ENCODE measurements around the gene ACTN4. TPM values are rescaled to one million over a fixed set of nuclear protein-coding genes. Genes with fewer than 3 reads are reported as not detected.

ACTN4 gene
- total and polyA plus RNA-seq, 2 experiments from 2014 or later: 59.3 to 321 TPM

- WGBS (ENCODE audit: low lambda C conversion rate, missing lambda C conversion rate): 94% methylated on average over 28 of the region's 30 CpGs
- Histone ChIP-seq H3K9me2 (replicated peaks; ENCODE audit: insufficient read depth) (no peaks in the 10 kb centered on the region), H3K4me1 (ENCODE audit: insufficient read depth) (no peaks in the 10 kb centered on the region), H3K27ac (no peak overlapping the region), H3K36me3 (replicated peaks; ENCODE audit: insufficient read depth, low read depth) (no peaks in the 10 kb centered on the region), H3K79me2 (peaks cover 5% of the 10 kb centered on the region), H3K4me3 (no peak overlapping the region), H3K9me3 (ENCODE audit: low read depth) (no peaks in the 10 kb centered on the region), H4K20me1 (ENCODE audit: insufficient read depth, poor library complexity, severe bottlenecking) (no peaks in the 10 kb centered on the region), H3K4me2 (no peak overlapping the region), H3K27me3 (no peaks in the 10 kb centered on the region), H2AFZ (no peak overlapping the region)
- no peak for DNase-seq (ENCODE audit: low spot score)
- TF ChIP-seq EZH2phosphoT487 (IDR thresholded peaks at IDR 0.05; ENCODE audit: low read depth, severe bottlenecking, unreplicated experiment) (no peak), CTCF (IDR thresholded peaks at IDR 0.05; ENCODE audit: poor library complexity) (no peak), EZH2 (IDR thresholded peaks at IDR 0.05; ENCODE audit: borderline replicate concordance) (no peak)
Measured at GRCh38 chr19:38726761-38727301, 79.4 kb downstream of the ACTN4 start.

- H3K27me3 ChIP-seq: no peaks in the 10 kb centered on the region
- no peaks in the 10 kb centered on the region for H4K20me1 ChIP-seq (ENCODE audit: insufficient read depth, poor library complexity, severe bottlenecking)
- H3K27ac ChIP-seq: no peak overlapping the region
- H3K4me3 ChIP-seq: no peak overlapping the region
- DNase-seq (ENCODE audit: low spot score): no peak
- no peak for TF ChIP-seq EZH2phosphoT487 (IDR thresholded peaks at IDR 0.05; ENCODE audit: low read depth, severe bottlenecking, unreplicated experiment)
- no peak for TF ChIP-seq CTCF (IDR thresholded peaks at IDR 0.05; ENCODE audit: poor library complexity)
- TF ChIP-seq EZH2 (IDR thresholded peaks at IDR 0.05; ENCODE audit: borderline replicate concordance): no peak
- 94% methylated on average over 17 of the region's 17 CpGs for WGBS (ENCODE audit: low lambda C conversion rate, missing lambda C conversion rate)
- H2AFZ ChIP-seq: no peak overlapping the region
- no peaks in the 10 kb centered on the region for H3K9me2 ChIP-seq (replicated peaks; ENCODE audit: insufficient read depth)
- peaks cover 5% of the 10 kb centered on the region for H3K79me2 ChIP-seq
- no peaks in the 10 kb centered on the region for H3K9me3 ChIP-seq (ENCODE audit: low read depth)
- H3K4me1 ChIP-seq (ENCODE audit: insufficient read depth): no peaks in the 10 kb centered on the region
- no peak overlapping the region for H3K4me2 ChIP-seq
- no peaks in the 10 kb centered on the region for H3K36me3 ChIP-seq (replicated peaks; ENCODE audit: insufficient read depth, low read depth)
Measured at GRCh38 chr19:38727306-38727867, 79.9 kb downstream of the ACTN4 start.

DNA sequence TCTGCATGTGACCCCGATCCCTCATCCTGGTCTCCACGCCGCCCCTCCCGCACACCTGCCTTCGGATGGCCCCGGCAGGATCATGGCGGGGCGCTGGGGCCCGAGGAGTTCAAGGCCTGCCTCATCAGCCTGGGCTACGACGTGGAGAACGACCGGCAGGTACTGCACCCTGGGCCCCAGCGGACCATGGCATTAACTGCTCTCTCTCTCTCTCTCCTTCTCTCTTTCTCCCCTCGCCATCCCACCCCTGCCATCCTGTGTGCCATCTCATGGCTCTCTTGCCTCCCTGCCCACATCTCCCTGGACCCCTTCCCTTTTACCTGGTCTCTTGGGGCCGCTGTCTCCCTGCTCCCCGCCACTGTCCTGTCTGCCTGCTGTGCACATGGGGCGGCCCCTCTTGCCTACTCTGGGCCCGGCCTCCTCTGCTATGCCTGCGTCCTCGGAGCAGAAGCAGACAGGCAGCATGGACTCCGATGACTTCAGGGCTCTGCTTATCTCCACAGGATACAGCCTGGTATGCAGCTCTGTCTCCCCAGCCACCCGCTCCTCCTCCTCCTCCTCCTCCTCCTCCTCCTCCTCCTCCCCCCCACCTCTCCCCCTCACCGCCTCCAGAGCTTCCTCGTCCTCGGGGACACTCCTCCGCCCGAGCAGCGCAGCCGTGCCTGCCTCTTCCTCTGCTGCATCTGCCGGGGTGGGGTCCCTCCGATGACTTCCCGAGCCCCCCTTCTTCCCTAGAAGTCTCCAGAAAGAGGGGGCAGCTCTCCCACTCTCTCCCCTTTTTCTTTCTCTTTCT, 80.6 kb downstream of the ACTN4 start:
- H3K27me3 ChIP-seq: no peaks in the 10 kb centered on the region
- no peak overlapping the region for H3K4me3 ChIP-seq
- DNase-seq (ENCODE audit: low spot score): peak; percentile 62
- H3K79me2 ChIP-seq: peaks cover under 1% of the 10 kb centered on the region
- no peaks in the 10 kb centered on the region for H3K9me2 ChIP-seq (replicated peaks; ENCODE audit: insufficient read depth)
- no peaks in the 10 kb centered on the region for H3K36me3 ChIP-seq (replicated peaks; ENCODE audit: insufficient read depth, low read depth)
- no peak overlapping the region for H3K27ac ChIP-seq
- no peaks in the 10 kb centered on the region for H4K20me1 ChIP-seq (ENCODE audit: insufficient read depth, poor library complexity, severe bottlenecking)
- H3K4me2 ChIP-seq: no peak overlapping the region
- 84% methylated on average over 29 of the region's 33 CpGs for WGBS (ENCODE audit: low lambda C conversion rate, missing lambda C conversion rate)
- H3K4me1 ChIP-seq (ENCODE audit: insufficient read depth): no peaks in the 10 kb centered on the region
- H2AFZ ChIP-seq: no peak overlapping the region
- no peaks in the 10 kb centered on the region for H3K9me3 ChIP-seq (ENCODE audit: low read depth)
- no peak for TF ChIP-seq CTCF (IDR thresholded peaks at IDR 0.05; ENCODE audit: poor library complexity)
- TF ChIP-seq EZH2 (IDR thresholded peaks at IDR 0.05; ENCODE audit: borderline replicate concordance): no peak
- no peak for TF ChIP-seq EZH2phosphoT487 (IDR thresholded peaks at IDR 0.05; ENCODE audit: low read depth, severe bottlenecking, unreplicated experiment)

All from hepatocyte (in vitro differentiated cells).